ENCODE results near the gene ATOH1.

GRCh38 chr4:93834249-93835066 is 5.9 kb downstream of the ATOH1 start:
- TF ChIP-seq EZH2 (IDR thresholded peaks at IDR 0.05; ENCODE audit: insufficient read depth, low read length) (peak; percentile 68), CTCF (IDR thresholded peaks at IDR 0.05; ENCODE audit: insufficient read depth, low read depth, low read length) (no peak)
